NCI-H1417 treated with DMSO at 0.1 percent for 48 hours (cell line): ENCODE measurements around the gene LIMS1.
"Not testable (repeated sequence)": the region's sequence is repeated elsewhere in the genome, so short reads cannot be mapped to it uniquely, and the experiment has no call there.

ENCODE experiments used
- DNase-seq: peaks from one replicate; lab custom pipeline; 2025; lab: John Stamatoyannopoulos, UW

LIMS1 gene

GRCh38 chr2:108552566-108552965 lies 18.3 kb downstream of the LIMS1 start:
- DNase-seq: no peak

GRCh38 chr2:108553209-108553919 lies 19.1 kb downstream of the LIMS1 start:
- no peak for DNase-seq

DNA sequence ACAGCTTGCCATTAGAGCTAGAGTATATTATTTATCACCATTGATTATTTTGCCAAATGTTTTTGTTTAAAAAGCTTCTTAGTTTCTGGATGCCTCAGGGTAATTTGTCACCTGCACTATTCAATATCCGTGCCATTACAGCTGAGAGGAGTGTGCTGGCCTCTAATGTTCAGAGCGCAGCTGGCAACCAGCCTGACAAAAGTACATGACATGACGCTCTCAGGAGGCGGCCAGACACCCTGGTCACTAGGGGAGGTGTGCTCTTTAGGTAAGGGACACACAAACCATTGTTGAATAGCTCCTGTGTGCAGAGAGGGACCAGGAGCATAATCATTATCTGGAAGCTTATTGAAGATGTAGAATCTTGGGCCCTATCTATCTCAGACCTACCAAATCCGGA lies 20.3 kb downstream of the LIMS1 start:
- DNase-seq: no peak

DNA sequence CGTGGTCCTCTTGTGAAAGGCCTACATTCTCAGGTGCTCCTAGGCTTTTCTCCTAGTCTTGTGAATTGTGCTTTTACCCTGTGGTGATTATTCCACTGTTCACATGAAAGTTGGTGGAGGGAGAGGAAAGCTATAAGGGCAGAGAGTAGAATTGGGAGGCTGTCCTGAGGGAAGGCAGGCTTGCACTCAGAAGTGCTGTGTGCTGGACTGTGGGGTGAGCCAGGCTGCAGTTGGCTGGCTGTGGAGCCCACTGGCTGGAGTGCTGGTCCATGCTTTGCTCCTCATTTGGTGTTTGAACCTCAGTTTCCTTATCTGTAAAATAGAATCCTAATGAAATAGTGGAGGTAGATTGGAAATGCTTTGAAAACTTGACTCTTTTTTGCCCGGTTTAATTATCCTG lies 21.3 kb downstream of the LIMS1 start:
- DNase-seq: no peak

GRCh38 chr2:108556581-108556980 lies 22.3 kb downstream of the LIMS1 start:
- not testable (repeated sequence) for DNase-seq

DNA sequence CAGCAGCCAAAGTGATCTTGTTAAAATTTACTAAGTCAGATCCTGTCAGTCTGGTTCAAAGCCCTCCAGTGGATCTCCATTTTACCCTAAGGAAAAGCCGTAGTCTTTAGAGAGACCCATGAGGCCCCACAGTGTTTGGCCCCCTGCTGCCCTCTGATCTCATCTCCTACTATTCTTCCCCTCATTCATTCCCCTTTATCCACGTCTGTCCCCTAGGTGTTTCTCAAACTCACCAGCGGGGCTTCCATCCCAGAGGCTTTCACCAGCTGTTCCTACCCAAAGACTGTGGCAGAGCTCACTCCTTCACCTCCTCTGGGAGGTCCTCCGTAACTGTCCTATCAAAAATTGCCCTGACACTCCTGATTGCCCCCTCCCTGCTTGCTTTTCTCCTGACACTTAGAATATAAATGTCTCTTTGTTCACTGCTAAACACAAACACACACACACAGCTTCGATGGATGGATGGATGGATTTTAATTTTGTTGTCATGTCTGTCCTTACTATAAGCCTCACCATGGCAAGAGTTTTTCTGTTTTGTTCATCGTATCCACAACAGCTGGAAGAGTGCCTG lies 26.1 kb downstream of the LIMS1 start:
- DNase-seq: no peak

DNA sequence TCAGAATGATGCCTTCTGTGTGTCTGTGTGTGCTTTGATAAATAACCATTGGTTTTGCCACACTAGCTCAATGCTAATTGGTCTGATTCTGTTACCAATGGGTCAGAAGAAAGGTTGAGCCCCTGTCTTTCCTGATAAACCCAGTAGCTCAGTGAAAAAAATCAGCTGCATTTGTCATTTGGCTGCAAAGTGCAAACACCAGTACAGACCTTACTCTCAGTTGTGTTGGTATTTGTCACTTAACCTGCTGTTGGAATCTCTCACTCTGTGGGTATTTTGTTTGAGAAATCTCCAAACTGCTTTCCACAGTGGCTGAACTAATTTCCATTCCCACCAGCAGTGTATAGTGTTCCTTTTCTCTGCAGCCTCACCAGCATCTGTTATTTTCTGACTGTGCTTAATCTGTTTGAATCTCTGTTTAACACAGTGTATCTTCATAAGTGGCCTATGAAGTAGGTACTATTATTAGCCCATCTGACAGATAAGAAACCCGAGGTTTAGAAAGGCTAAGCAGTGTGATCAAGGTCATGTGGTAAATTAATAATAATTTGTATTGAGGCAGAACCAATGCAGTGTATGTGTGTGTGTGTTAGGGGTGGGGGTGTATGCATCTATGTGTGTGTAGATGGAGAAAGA lies 26.7 kb downstream of the LIMS1 start:
- no peak for DNase-seq

DNA sequence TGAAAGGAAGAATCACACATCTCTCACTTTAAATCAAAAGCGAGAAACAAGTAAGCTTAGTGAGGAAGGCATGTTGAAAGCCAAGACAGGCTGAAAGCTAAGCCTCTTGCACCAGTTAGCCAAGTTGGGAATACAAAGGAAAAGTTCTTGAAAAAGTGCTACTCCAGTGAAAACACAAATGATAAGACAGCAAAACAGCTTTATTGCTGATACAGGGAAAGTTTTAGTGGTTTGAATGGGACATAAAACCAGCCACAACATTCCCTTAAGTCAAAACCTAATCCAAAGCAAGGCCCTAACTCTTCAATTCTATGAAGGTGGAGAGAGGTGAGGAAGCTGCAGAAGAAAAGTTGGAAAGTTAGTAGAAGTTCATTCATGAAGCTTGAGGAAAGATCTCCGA lies 28.0 kb downstream of the LIMS1 start:
- DNase-seq: no peak

DNA sequence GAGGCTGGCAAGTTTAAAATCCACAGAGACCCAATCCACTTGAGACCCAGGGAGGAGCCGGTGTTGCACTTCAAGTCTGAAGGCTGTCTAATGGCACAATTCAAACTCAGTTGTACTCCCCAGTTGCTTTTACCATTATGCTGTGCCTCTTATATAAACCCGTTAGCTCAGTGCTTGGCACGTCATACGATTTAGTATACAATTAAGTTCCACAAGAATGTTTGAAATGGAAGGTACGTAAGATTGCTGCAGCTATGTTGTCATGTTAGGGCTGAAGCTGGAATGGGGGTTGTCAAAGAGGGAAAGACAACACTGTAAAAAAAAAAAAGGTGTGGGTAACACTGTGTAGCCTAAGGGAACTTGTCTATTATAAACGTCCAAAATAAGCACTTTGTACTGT lies 30.2 kb downstream of the LIMS1 start:
- DNase-seq: no peak

DNA sequence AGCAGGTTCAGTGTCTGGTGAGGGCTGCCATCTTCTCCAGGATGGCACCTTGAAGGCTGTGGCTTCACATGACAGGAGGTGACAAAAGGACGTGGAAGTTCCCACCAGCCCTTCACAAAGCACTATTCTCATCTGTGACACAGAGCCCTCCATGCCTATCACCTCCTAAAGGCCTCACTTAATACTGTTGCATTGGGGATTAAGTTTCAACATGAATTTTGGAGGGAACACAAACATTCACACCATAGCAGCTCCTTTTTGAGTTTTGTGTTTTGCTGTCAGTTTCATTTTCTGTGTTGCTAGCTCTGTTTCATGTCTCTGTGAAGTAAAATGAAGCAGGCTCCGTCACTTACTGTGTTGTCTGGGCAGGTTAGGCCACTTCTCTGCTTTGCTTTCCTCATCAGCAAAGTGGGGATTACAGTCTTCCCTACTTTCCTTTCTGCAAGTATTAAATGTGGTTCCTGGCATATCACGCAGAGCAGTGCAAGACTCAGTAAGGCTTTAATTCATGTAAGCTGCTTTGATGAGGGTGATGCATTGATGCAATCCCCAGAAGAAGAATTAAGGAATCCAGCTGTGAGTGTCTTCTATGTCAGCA lies 31.6 kb downstream of the LIMS1 start:
- no peak for DNase-seq

DNA sequence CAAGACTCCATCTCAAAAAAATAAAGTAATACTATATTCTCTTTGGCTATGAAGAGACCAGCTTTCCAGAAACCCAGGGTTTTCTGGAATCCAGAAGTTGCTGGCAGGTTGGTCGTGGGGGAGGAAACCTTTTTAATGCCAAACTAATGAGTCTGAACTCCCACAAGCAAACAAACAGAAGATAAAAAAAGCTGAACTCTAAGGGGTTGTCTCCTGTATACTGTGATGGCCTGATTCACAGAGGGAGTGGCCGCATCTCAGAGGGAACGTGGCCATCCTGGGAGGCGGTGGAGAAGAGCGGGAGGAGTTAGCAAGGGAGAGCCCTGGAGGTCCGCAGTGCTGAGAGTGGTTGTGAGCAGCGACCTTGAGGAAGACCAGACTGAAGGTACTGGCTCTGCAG lies 36.1 kb downstream of the LIMS1 start:
- DNase-seq: no peak

DNA sequence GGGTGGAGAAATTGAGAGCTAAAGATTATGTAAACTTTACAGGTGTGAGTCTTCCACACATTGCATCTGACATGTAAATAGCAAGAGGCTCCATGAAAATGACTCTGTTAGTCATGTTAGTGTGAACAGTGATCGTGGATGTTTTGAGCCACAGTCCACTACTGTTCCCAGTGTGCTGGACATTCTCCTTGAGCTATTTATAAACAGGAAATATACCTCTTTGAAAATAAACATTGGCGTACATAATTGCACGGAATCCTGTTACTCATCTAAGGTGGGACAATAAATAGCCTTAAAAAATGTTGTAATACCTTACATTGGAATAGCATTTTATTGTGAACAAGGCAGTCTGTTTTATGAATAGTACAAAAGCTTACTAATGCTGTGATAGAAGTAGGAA lies 37.0 kb downstream of the LIMS1 start:
- no peak for DNase-seq

DNA sequence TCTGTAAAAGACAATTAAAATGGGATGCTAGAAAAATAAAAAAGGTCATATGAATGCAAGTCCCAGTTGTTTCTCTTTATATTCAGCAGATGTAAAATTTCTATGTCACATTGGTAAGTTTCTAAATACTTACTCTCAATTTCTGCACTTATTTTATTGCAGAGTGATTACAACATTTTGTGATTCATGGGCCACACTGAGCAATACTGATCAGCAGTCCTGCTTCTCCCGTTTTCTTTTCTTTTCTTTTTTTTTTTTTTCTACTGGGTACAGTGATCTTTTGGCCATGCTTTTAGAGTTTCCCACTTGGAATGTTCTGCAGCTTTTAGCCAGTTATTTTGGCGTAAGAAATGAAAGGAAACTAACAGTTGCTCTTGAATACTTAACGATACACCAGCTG lies 38.8 kb downstream of the LIMS1 start:
- DNase-seq: no peak

GRCh38 chr2:108574332-108574731 lies 40.1 kb downstream of the LIMS1 start:
- DNase-seq: no peak

GRCh38 chr2:108575132-108575966 lies 41.1 kb downstream of the LIMS1 start:
- no peak for DNase-seq

GRCh38 chr2:108577099-108577498 lies 42.8 kb downstream of the LIMS1 start:
- DNase-seq: no peak

GRCh38 chr2:108579623-108580022 lies 45.4 kb downstream of the LIMS1 start:
- no peak for DNase-seq

DNA sequence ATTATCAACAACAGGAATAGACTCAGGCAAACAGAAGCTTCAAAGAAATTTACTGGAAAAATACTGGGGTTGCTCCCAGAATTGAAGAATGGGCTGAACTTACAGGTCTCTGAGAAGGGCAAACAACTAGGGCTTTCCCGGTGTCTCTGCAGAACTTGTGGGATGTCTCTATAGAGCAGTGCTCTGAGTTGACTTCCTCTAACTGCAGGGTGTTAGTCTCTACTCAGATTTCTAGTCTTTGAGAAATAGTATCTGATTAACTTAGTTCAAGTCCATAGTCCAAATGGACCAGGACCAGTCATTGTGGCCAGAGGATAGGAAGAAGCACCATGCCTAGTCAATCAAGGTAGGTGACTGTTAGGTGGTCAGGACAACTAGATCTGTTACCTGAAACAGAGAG lies 45.8 kb downstream of the LIMS1 start:
- DNase-seq: no peak

- DNase-seq: no peak
Observed at GRCh38 chr2:108583903-108584520, 49.7 kb downstream of the LIMS1 start.

DNA sequence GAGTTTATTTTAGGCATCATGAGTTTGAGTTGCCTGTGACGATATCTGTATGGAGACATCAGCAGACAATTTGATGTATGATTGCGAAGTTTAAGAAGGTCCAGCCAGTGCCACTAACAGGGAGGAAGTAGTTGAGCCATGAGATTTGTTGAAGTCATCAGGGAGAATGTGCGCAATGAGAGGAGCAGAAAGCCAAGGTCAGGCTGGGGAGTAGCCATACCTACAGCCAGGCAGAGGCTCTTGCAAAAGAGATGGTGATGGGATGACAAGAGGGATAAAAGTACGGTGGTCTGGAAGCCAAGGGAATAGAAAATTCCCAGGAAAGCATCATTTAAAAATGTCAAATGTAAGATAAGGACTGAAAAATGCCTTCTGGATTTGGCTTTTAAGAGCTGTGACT lies 51.2 kb downstream of the LIMS1 start:
- no peak for DNase-seq

DNA sequence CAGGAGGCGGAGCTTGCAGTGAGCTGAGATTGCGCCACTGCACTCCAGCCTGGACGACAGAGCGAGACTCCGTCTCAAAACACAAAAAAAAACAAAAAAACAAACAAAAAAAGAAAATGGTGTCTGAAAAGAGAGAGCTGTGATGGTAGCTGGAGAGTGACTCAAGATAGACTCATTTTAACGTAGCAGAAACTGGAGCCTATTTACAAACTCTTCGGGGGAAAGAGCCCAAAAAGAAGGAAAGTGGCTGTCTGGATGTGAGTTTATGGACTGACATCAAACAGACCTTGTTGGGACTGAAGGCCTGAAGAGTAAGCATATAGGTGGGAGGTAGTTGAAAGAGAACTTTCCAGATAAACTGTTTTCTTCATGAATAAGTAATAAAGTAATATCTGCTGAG lies 51.8 kb downstream of the LIMS1 start:
- no peak for DNase-seq

GRCh38 chr2:108586631-108587030 lies 52.4 kb downstream of the LIMS1 start:
- DNase-seq: no peak
